ENCODE data around the gene MPC1.
"Not testable (repeated sequence)": the region's sequence is repeated elsewhere in the genome, so short reads cannot be mapped to it uniquely, and the experiment has no call there.

Gene MPC1

GRCh38 chr6:166381381-166381732, 1.4 kb downstream of the MPC1 start:
- DNase-seq (ENCODE audit: low read depth, low spot score), result no peak

- DNase-seq (ENCODE audit: low read depth, low spot score), result no peak
Observed at GRCh38 chr6:166379800-166380199, 2.9 kb downstream of the MPC1 start.

GRCh38 chr6:166379103-166379586, 3.6 kb downstream of the MPC1 start:
- DNase-seq (ENCODE audit: low read depth, low spot score), result no peak

- DNase-seq (ENCODE audit: low read depth, low spot score), result no peak
Observed at GRCh38 chr6:166377721-166378120, 5.0 kb downstream of the MPC1 start.

GRCh38 chr6:166375013-166375412, 7.7 kb downstream of the MPC1 start:
- no peak for DNase-seq (ENCODE audit: low read depth, low spot score)

- no peak for DNase-seq (ENCODE audit: low read depth, low spot score)
Observed at GRCh38 chr6:166370489-166370888, 12.3 kb downstream of the MPC1 start.

GRCh38 chr6:166369782-166370181, 13.0 kb downstream of the MPC1 start:
- no peak for DNase-seq (ENCODE audit: low read depth, low spot score)

- DNase-seq (ENCODE audit: low read depth, low spot score), result no peak
Observed at GRCh38 chr6:166366921-166367320, 15.8 kb downstream of the MPC1 start.

GRCh38 chr6:166365806-166366205, 16.9 kb downstream of the MPC1 start:
- no peak for DNase-seq (ENCODE audit: low read depth, low spot score)

GRCh38 chr6:166365221-166365620, 17.5 kb downstream of the MPC1 start:
- DNase-seq (ENCODE audit: low read depth, low spot score), result no peak

GRCh38 chr6:166364456-166364855, 18.3 kb downstream of the MPC1 start:
- DNase-seq (ENCODE audit: low read depth, low spot score), result no peak

- DNase-seq (ENCODE audit: low read depth, low spot score), result not testable (repeated sequence)
Observed at GRCh38 chr6:166362427-166362826, 20.3 kb downstream of the MPC1 start.

GRCh38 chr6:166361077-166361429, 21.7 kb downstream of the MPC1 start:
- DNase-seq (ENCODE audit: low read depth, low spot score), result peak; percentile 72

- DNase-seq (ENCODE audit: low read depth, low spot score), result peak; percentile 93
Observed at GRCh38 chr6:166360243-166361076, 22.3 kb downstream of the MPC1 start.

- DNase-seq (ENCODE audit: low read depth, low spot score), result no peak
Observed at GRCh38 chr6:166355552-166355951, 27.2 kb downstream of the MPC1 start.

GRCh38 chr6:166354965-166355364, 27.8 kb downstream of the MPC1 start:
- DNase-seq (ENCODE audit: low read depth, low spot score), result no peak

GRCh38 chr6:166354143-166354542, 28.6 kb downstream of the MPC1 start:
- DNase-seq (ENCODE audit: low read depth, low spot score), result no peak

- no peak for DNase-seq (ENCODE audit: low read depth, low spot score)
Observed at GRCh38 chr6:166353507-166353906, 29.2 kb downstream of the MPC1 start.

- no peak for DNase-seq (ENCODE audit: low read depth, low spot score)
Observed at GRCh38 chr6:166352923-166353322, 29.8 kb downstream of the MPC1 start.

- DNase-seq (ENCODE audit: low read depth, low spot score), result no peak
Observed at GRCh38 chr6:166351715-166352285, 30.9 kb downstream of the MPC1 start.

GRCh38 chr6:166348305-166348949, 34.3 kb downstream of the MPC1 start:
- DNase-seq (ENCODE audit: low read depth, low spot score), result no peak

GRCh38 chr6:166346965-166347364, 35.8 kb downstream of the MPC1 start:
- DNase-seq (ENCODE audit: low read depth, low spot score), result no peak

GRCh38 chr6:166346449-166346848, 36.3 kb downstream of the MPC1 start:
- no peak for DNase-seq (ENCODE audit: low read depth, low spot score)

Measured in brain pericyte (primary cell).